ENCODE results near the gene INAVA. TPM values are rescaled to one million over a fixed set of nuclear protein-coding genes. Genes with fewer than 3 reads are reported as not detected.
"Not testable (repeated sequence)": the region's sequence is repeated elsewhere in the genome, so short reads cannot be mapped to it uniquely, and the experiment has no call there.

Gene INAVA
- total RNA-seq, 1 experiment from 2014 or later = 5.5 TPM

DNA sequence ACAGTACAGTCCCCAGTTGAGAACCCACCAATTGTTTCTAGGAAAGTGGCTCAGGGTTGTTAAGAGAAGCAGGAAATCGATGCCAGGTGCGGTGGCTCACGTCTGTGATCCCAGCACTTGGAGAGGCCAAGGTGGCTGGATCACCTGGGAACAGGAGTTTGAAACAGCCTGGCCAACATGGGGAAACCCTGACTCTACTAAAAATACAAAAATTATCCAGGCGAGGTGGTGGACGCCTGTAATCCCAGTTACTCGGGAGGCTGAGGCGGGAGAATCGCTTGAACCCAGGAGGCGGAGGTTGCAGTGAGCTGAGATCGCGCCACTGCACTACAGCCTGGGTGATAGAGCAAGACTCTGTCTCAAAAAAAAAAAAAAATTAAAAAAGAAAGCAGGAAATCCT, 67.5 kb downstream of the INAVA start:
- not testable (repeated sequence) for H3K9me3 ChIP-seq (replicated peaks); H3K4me1 ChIP-seq (replicated peaks); H3K27ac ChIP-seq; H3K4me3 ChIP-seq; H3K27me3 ChIP-seq (replicated peaks); H3K36me3 ChIP-seq; DNase-seq (ENCODE audit: low read depth in 1 of 2, low spot score in 2 of 2)

DNA sequence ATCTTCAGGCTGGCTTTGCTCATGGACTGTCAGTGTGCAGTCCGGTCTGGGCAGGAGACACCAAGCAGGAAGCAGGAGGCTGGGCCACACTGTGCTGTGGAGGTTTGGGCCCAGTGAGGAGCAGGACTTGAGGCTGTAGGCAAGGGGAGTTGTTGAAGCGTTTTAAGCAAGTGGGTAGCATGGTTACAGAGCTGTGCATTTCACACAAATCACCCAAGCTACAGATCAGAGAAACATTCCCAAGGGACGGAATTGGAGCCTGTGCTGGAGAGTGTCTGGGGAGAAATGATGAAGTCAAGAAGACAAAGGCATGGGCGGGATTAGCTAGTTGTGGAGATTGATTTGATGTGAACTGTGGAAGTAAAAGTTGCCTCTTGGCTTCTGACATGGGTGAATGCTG, 67.9 kb downstream of the INAVA start:
- Histone ChIP-seq H3K36me3 (no peaks in the 10 kb centered on the region), H3K27me3 (replicated peaks) (no peaks in the 10 kb centered on the region), H3K9me3 (replicated peaks) (no peaks in the 10 kb centered on the region), H3K27ac (no peak overlapping the region), H3K4me3 (no peak overlapping the region), H3K4me1 (replicated peaks) (no peaks in the 10 kb centered on the region)
- no peak for DNase-seq (ENCODE audit: low read depth in 1 of 2, low spot score in 2 of 2)

DNA sequence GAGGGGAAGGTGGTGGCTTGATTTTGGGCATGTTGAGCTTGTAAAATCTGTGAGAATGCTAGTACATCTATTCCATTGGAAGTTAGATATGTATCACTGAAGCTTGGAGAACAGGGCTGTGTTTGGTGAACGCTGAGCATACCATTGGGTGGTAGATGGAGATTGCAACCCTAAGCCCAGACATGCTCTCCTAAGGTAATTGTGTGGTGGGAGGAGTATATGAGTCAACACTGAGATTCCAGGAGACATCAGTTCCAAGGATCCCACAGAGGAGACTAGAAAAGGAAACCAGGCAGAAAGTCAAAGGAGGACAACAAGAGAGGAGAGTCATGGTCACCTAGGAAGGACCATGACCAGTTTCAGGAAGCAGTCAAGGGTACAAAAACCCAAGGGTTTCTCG, 68.4 kb downstream of the INAVA start:
- no peaks in the 10 kb centered on the region for H3K36me3 ChIP-seq
- no peak overlapping the region for H3K27ac ChIP-seq
- no peaks in the 10 kb centered on the region for H3K4me1 ChIP-seq (replicated peaks)
- no peak overlapping the region for H3K4me3 ChIP-seq
- H3K27me3 ChIP-seq (replicated peaks) = no peaks in the 10 kb centered on the region
- no peaks in the 10 kb centered on the region for H3K9me3 ChIP-seq (replicated peaks)
- no peak for DNase-seq (ENCODE audit: low read depth in 1 of 2, low spot score in 2 of 2)

DNA sequence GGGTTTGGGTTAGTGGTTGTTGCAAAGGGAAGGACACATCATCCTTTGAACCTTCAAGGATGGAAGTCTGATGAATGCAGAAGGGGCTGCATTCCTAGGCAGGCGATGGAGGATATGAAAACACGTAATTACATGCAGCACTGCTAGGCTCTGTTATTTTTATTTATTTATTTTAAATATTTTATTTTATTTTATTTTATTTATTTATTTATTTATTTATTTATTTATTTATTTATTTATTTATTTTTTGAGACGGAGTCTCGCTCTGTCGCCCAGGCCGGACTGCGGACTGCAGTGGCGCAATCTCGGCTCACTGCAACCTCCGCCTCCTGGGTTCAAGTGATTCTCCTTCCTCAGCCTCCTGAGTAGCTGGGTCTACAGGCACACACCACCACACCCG, 69.2 kb downstream of the INAVA start:
- H3K4me1 ChIP-seq (replicated peaks); H3K27ac ChIP-seq; H3K4me3 ChIP-seq; DNase-seq (ENCODE audit: low read depth in 1 of 2, low spot score in 2 of 2); H3K9me3 ChIP-seq (replicated peaks); H3K36me3 ChIP-seq; H3K27me3 ChIP-seq (replicated peaks): not testable (repeated sequence)

Other genes starting within 250 kb of the INAVA start
- 16.5 and 24.2 TPM in 2 replicates for gene DDX59, start 225.0 kb upstream of the INAVA start, total RNA-seq (2014; rRNA removed; shearing (Covaris generic))
- gene CAMSAP2, start 156.0 kb upstream of the INAVA start, total RNA-seq (2014; rRNA removed; shearing (Covaris generic)) = 19.8 and 35.1 TPM in 2 replicates
- not detected in 2 replicates for gene GPR25, start 21.9 kb upstream of the INAVA start, total RNA-seq (2014; rRNA removed; shearing (Covaris generic))
- 1.1 and 1.7 TPM in 2 replicates for gene KIF21B, start 128.8 kb downstream of the INAVA start, total RNA-seq (2014; rRNA removed; shearing (Covaris generic))
- not detected in 2 replicates for gene CACNA1S, start 217.5 kb downstream of the INAVA start, total RNA-seq (2014; rRNA removed; shearing (Covaris generic))
- not detected in 2 replicates for gene ASCL5, start 232.3 kb downstream of the INAVA start, total RNA-seq (2014; rRNA removed; shearing (Covaris generic))